Measurements from ENCODE around the gene RGS19. TPM values are rescaled to one million over a fixed set of nuclear protein-coding genes. Genes with fewer than 3 reads are reported as not detected.

Gene RGS19
- total RNA-seq, 1 donor from 2014 or later: 9.5 TPM

GRCh38 chr20:64073476-64074183 lies 5.7 kb downstream of the RGS19 start:
- no peak for DNase-seq (ENCODE audit: extremely low spot score, unreplicated experiment)
- no peak overlapping the region for H3K27ac Mint-ChIP-seq
- no peak overlapping the region for H3K4me3 Mint-ChIP-seq
- H3K4me1 Mint-ChIP-seq (ENCODE audit: unreplicated experiment): no peaks in the 10 kb centered on the region
- H3K36me3 Mint-ChIP-seq: no peaks in the 10 kb centered on the region
- no peak for TF ChIP-seq CTCF (conservative IDR thresholded peaks at IDR 0.05)
- H3K27me3 Mint-ChIP-seq: no peaks in the 10 kb centered on the region
- no peaks in the 10 kb centered on the region for H3K9me3 Mint-ChIP-seq

GRCh38 chr20:64072498-64073063 lies 6.7 kb downstream of the RGS19 start:
- Mint-ChIP-seq H3K4me3 (no peak overlapping the region), H3K9me3 (no peaks in the 10 kb centered on the region), H3K27ac (no peak overlapping the region), H3K27me3 (no peaks in the 10 kb centered on the region), H3K36me3 (no peaks in the 10 kb centered on the region), H3K4me1 (ENCODE audit: unreplicated experiment) (no peaks in the 10 kb centered on the region)
- TF ChIP-seq CTCF (conservative IDR thresholded peaks at IDR 0.05): no peak
- no peak for DNase-seq (ENCODE audit: extremely low spot score, unreplicated experiment)

GRCh38 chr20:64071341-64072332 lies 7.7 kb downstream of the RGS19 start:
- no peaks in the 10 kb centered on the region for H3K9me3 Mint-ChIP-seq
- TF ChIP-seq CTCF (conservative IDR thresholded peaks at IDR 0.05): no peak
- H3K36me3 Mint-ChIP-seq: no peaks in the 10 kb centered on the region
- H3K4me1 Mint-ChIP-seq (ENCODE audit: unreplicated experiment): no peaks in the 10 kb centered on the region
- H3K4me3 Mint-ChIP-seq: no peak overlapping the region
- no peak for DNase-seq (ENCODE audit: extremely low spot score, unreplicated experiment)
- no peak overlapping the region for H3K27ac Mint-ChIP-seq
- no peaks in the 10 kb centered on the region for H3K27me3 Mint-ChIP-seq

- Mint-ChIP-seq H3K27ac (no peak overlapping the region), H3K4me3 (no peak overlapping the region), H3K27me3 (no peaks in the 10 kb centered on the region), H3K9me3 (no peaks in the 10 kb centered on the region), H3K36me3 (no peaks in the 10 kb centered on the region), H3K4me1 (ENCODE audit: unreplicated experiment) (peaks cover 1% of the 10 kb centered on the region)
- TF ChIP-seq CTCF (conservative IDR thresholded peaks at IDR 0.05): no peak
- DNase-seq (ENCODE audit: extremely low spot score, unreplicated experiment): no peak
Observed at GRCh38 chr20:64070244-64070993, 8.9 kb downstream of the RGS19 start.

GRCh38 chr20:64069614-64070243 lies 9.6 kb downstream of the RGS19 start:
- peak; percentile 89 for TF ChIP-seq CTCF (conservative IDR thresholded peaks at IDR 0.05)
- H3K4me1 Mint-ChIP-seq (ENCODE audit: unreplicated experiment): peaks cover 5% of the 10 kb centered on the region
- H3K27me3 Mint-ChIP-seq: no peaks in the 10 kb centered on the region
- no peak for DNase-seq (ENCODE audit: extremely low spot score, unreplicated experiment)
- no peaks in the 10 kb centered on the region for H3K36me3 Mint-ChIP-seq
- H3K27ac Mint-ChIP-seq: no peak overlapping the region
- H3K9me3 Mint-ChIP-seq: no peaks in the 10 kb centered on the region
- no peak overlapping the region for H3K4me3 Mint-ChIP-seq
